ENCODE results near the gene MAGI2. TPM values are rescaled to one million over a fixed set of nuclear protein-coding genes. Genes with fewer than 3 reads are reported as not detected.

Gene MAGI2
- total RNA-seq, 3 donors from 2014 or later: 9.8 to 22.7 (median 20.2) TPM

- Histone ChIP-seq H3K27me3 (no peaks in the 10 kb centered on the region), H3K36me3 (no peaks in the 10 kb centered on the region), H3K4me3 (no peak overlapping the region), H3K9me3 (no peaks in the 10 kb centered on the region), H3K4me1 (no peaks in the 10 kb centered on the region), H3K27ac (no peak overlapping the region)
- intact Hi-C loops (cut with DNase I; ENCODE audit: low total_unique reads): no loop called here
- no peak for TF ChIP-seq POLR2A (IDR thresholded peaks at IDR 0.05)
- TF ChIP-seq CTCF (IDR thresholded peaks at IDR 0.05): no peak
- TF ChIP-seq POLR2AphosphoS5 (IDR thresholded peaks at IDR 0.05): no peak
- DNase-seq (ENCODE audit: low spot score in 2 of 2): no peak
Measured at GRCh38 chr7:78386520-78386919, 1066.9 kb downstream of the MAGI2 start.

DNA sequence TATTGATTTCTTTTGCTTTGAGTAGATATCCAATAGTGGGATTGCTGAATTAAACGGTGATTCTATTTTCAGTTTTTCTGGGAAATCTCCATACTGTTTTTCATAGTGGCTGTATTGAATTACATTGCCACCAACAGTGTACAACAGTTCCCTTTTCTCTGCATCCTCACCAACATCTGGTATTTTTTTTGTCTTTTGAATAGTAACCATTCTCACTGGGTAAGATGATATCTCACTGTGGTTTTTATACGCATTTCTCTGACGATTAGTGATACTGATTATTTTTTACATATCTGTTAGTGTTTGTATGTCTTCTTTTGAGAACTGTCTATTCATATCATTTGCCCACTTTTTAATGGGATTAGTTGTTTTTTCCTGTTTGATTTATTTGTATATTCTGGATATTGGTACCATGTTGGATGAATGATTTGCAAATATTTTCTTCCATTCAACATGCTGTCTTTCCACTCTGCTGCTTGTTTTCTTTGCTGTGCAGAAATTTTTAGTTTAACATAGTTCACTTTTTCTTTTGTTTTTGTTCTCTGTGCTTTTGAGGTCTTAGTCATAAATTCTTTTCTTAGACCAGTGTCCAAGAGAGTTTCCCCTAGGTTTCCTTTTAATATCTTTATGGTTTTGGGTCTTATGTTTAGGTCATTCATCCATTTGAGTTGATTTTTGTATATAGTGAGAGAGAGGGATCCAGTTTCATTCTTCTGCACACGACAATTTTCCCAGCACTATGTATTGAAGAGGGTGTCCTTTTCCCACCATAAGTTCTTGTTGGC lies 1070.2 kb downstream of the MAGI2 start:
- Histone ChIP-seq H3K27me3 (no peaks in the 10 kb centered on the region), H3K9me3 (no peaks in the 10 kb centered on the region), H3K36me3 (no peaks in the 10 kb centered on the region), H3K4me3 (no peak overlapping the region), H3K4me1 (no peaks in the 10 kb centered on the region), H3K27ac (no peak overlapping the region)
- intact Hi-C loops (cut with DNase I; ENCODE audit: low total_unique reads): no loop called here
- TF ChIP-seq CTCF (IDR thresholded peaks at IDR 0.05): no peak
- DNase-seq (ENCODE audit: low spot score in 2 of 2): no peak

DNA sequence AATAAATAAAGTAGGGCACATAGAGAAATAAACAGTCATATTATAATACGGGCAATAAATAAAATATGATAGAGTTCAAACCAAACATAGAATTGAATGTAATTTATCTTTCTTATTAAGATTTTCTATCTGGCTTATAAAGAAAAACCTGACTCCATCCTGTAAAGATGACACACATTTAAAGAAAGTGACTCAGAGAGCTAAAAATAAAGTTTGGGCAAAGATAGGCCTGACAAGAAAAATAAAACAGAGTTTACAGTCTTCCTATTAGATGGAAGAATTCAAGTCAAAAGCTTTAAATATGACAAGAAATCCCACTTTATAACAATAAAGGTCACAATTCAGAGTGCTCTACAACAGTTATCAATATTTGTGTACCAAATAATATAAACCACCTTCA lies 1074.3 kb downstream of the MAGI2 start:
- H3K27ac ChIP-seq: no peak overlapping the region
- DNase-seq (ENCODE audit: low spot score in 2 of 2): no peak

GRCh38 chr7:78377532-78377931 lies 1075.9 kb downstream of the MAGI2 start:
- H3K9me3 ChIP-seq: no peaks in the 10 kb centered on the region
- intact Hi-C loops (cut with DNase I; ENCODE audit: low total_unique reads): loop anchor here (10.0 kb wide), 1 partner anchor 1087 kb away; no protein-coding TSS in a partner anchor
- no peak overlapping the region for H3K27ac ChIP-seq
- TF ChIP-seq CTCF (IDR thresholded peaks at IDR 0.05) (no peak), POLR2AphosphoS5 (IDR thresholded peaks at IDR 0.05) (no peak), POLR2A (IDR thresholded peaks at IDR 0.05) (no peak)
- no peaks in the 10 kb centered on the region for H3K27me3 ChIP-seq
- DNase-seq (ENCODE audit: low spot score in 2 of 2): no peak
- H3K36me3 ChIP-seq: no peaks in the 10 kb centered on the region
- no peak overlapping the region for H3K4me3 ChIP-seq
- H3K4me1 ChIP-seq: no peaks in the 10 kb centered on the region

More for the DNA sequence above, 1074.3 kb downstream of the MAGI2 start:
- H3K4me1 ChIP-seq: no peaks in the 10 kb centered on the region
- H3K36me3 ChIP-seq: no peaks in the 10 kb centered on the region
- no peaks in the 10 kb centered on the region for H3K9me3 ChIP-seq
- no peaks in the 10 kb centered on the region for H3K27me3 ChIP-seq
- intact Hi-C loops (cut with DNase I; ENCODE audit: low total_unique reads): loop anchor here (10.0 kb wide), 1 partner anchor 1086 kb away; no protein-coding TSS in a partner anchor
- TF ChIP-seq POLR2A (IDR thresholded peaks at IDR 0.05) (no peak), CTCF (IDR thresholded peaks at IDR 0.05) (no peak), POLR2AphosphoS5 (IDR thresholded peaks at IDR 0.05) (no peak)
- H3K4me3 ChIP-seq: no peak overlapping the region

GRCh38 chr7:78370936-78371335 lies 1082.5 kb downstream of the MAGI2 start:
- DNase-seq (ENCODE audit: low spot score in 2 of 2): no peak
- intact Hi-C loops (cut with DNase I; ENCODE audit: low total_unique reads): loop anchor here (5.0 to 10.0 kb wide), 2 partner anchors 531 to 1094 kb away; no protein-coding TSS in a partner anchor
- TF ChIP-seq POLR2A (IDR thresholded peaks at IDR 0.05) (no peak), POLR2AphosphoS5 (IDR thresholded peaks at IDR 0.05) (no peak)
- no peaks in the 10 kb centered on the region for H3K9me3 ChIP-seq
- H3K4me3 ChIP-seq: no peak overlapping the region
- H3K36me3 ChIP-seq: no peaks in the 10 kb centered on the region
- H3K27ac ChIP-seq: no peak overlapping the region
- no peaks in the 10 kb centered on the region for H3K4me1 ChIP-seq
- H3K27me3 ChIP-seq: no peaks in the 10 kb centered on the region

All from breast epithelium (tissue), 4 donors.